Measurements from ENCODE around the gene SERPINI1.

GRCh38 chr3:167798443-167798842 is 62.9 kb downstream of the SERPINI1 start:
- TF ChIP-seq CTCF (IDR thresholded peaks at IDR 0.05; ENCODE audit: poor library complexity) = no peak
- no peak for TF ChIP-seq EZH2phosphoT487 (IDR thresholded peaks at IDR 0.05; ENCODE audit: low read depth, severe bottlenecking, unreplicated experiment)

Data from hepatocyte (in vitro differentiated cells).